ENCODE data around the gene OVAAL. TPM values are rescaled to one million over a fixed set of nuclear protein-coding genes. Genes with fewer than 3 reads are reported as not detected.

The OVAAL gene
- total RNA-seq, 2 experiments from 2014 or later = not detected

DNA sequence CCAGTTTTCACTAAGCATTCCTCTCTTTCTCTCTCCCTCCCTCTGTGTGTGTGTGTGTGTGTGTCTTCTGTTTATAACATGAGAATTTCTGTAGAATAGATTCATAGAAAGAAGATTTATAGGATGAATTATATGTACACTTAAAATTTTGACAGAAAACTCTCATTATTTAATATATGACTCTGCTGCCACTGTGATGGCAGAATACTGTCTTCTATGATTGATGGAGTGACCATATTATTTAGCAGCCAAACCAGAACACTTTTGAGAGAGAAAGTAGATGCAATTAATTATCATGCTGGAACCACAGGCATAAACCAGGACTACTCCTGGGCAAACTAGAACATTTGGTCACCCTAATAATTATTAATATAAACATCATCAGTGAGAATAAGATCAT is 38.8 kb downstream of the OVAAL start:
- DNase-seq (no peak), ATAC-seq (no peak)
- POLR2A ChIA-PET = no interaction called here
- TF ChIP-seq, protein P1, sequence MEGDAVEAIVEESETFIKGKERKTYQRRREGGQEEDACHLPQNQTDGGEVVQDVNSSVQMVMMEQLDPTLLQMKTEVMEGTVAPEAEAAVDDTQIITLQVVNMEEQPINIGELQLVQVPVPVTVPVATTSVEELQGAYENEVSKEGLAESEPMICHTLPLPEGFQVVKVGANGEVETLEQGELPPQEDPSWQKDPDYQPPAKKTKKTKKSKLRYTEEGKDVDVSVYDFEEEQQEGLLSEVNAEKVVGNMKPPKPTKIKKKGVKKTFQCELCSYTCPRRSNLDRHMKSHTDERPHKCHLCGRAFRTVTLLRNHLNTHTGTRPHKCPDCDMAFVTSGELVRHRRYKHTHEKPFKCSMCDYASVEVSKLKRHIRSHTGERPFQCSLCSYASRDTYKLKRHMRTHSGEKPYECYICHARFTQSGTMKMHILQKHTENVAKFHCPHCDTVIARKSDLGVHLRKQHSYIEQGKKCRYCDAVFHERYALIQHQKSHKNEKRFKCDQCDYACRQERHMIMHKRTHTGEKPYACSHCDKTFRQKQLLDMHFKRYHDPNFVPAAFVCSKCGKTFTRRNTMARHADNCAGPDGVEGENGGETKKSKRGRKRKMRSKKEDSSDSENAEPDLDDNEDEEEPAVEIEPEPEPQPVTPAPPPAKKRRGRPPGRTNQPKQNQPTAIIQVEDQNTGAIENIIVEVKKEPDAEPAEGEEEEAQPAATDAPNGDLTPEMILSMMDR (IDR thresholded peaks at IDR 0.05) = no peak
- CTCF ChIA-PET = no interaction called here
- Mint-ChIP-seq H3K9me3 (no peaks in the 10 kb centered on the region), H3K27ac (no peak overlapping the region), H3K4me3 (no peak overlapping the region), H3K27me3 (peaks cover 5% of the 10 kb centered on the region), H3K4me1 (ENCODE audit: low read depth) (no peaks in the 10 kb centered on the region), H3K36me3 (ENCODE audit: low read depth) (no peaks in the 10 kb centered on the region)
- intact Hi-C loops (cut with micrococcal nuclease) = no loop called here

DNA sequence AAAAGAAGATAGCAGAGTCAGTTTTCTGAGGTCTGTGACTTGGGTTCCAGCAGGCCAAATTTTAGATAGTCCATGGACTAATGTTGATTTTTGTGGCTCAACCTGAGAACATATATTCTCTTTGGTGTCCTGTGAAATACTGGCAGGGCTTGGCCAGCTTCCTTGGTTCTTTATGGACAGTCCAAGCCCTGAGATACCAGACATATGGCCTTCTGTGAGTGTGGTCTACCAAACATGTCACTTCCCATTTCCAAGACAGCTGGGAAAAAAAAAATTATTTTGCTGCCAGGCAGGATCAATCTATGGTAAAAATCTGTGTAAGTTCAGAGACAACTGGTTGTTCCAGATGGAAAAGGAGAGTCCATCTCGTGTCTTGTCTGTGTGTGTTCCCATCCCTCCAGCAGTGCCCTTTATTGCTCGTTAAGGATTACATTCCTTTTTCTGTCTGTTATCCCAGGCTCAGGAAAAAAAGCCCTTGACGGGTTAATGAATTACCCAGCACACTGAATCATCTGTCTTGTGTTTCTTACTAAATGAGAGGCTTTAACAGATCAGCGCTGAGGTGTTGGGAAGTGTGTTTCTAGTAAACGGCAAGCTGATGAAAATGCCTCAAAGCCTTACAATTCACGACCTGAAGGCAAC is 39.7 kb downstream of the OVAAL start:
- H3K36me3 Mint-ChIP-seq (ENCODE audit: low read depth) = no peaks in the 10 kb centered on the region
- POLR2A ChIA-PET = no interaction called here
- CTCF ChIA-PET = no interaction called here
- DNase-seq = no peak
- intact Hi-C loops (cut with micrococcal nuclease) = no loop called here
- no peaks in the 10 kb centered on the region for H3K4me1 Mint-ChIP-seq (ENCODE audit: low read depth)
- H3K27me3 Mint-ChIP-seq = peaks cover 5% of the 10 kb centered on the region
- TF ChIP-seq, protein P1 (IDR thresholded peaks at IDR 0.05) = no peak
- no peak for ATAC-seq
- no peak overlapping the region for H3K27ac Mint-ChIP-seq
- no peak overlapping the region for H3K4me3 Mint-ChIP-seq
- no peaks in the 10 kb centered on the region for H3K9me3 Mint-ChIP-seq

DNA sequence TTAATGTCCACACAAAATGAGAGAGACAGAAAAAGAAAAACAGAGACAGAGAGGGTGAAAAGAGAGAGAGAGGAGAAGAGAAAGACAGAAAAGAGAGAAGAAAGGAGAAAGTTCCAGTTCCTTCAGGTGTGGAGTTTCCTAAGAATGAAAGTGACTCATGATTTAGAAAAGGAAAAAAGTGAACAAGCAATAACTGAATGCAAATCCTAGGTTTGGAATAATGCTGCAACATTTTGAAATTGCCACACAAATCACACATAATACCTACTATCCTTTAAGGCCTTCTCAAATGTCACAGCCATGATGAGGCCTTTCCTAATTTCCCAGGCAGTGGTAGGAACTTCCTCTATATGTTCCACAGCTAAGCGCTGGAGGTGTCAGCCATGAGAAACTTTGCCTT is 41.6 kb downstream of the OVAAL start:
- H3K27me3 Mint-ChIP-seq = peaks cover 3% of the 10 kb centered on the region
- TF ChIP-seq, protein P1 (IDR thresholded peaks at IDR 0.05) = no peak
- no peak overlapping the region for H3K27ac Mint-ChIP-seq
- no peak overlapping the region for H3K4me3 Mint-ChIP-seq
- intact Hi-C loops (cut with micrococcal nuclease) = no loop called here
- CTCF ChIA-PET = no interaction called here
- POLR2A ChIA-PET = no interaction called here
- no peaks in the 10 kb centered on the region for H3K9me3 Mint-ChIP-seq
- DNase-seq = no peak
- H3K36me3 Mint-ChIP-seq (ENCODE audit: low read depth) = no peaks in the 10 kb centered on the region
- no peak for ATAC-seq
- H3K4me1 Mint-ChIP-seq (ENCODE audit: low read depth) = no peaks in the 10 kb centered on the region

DNA sequence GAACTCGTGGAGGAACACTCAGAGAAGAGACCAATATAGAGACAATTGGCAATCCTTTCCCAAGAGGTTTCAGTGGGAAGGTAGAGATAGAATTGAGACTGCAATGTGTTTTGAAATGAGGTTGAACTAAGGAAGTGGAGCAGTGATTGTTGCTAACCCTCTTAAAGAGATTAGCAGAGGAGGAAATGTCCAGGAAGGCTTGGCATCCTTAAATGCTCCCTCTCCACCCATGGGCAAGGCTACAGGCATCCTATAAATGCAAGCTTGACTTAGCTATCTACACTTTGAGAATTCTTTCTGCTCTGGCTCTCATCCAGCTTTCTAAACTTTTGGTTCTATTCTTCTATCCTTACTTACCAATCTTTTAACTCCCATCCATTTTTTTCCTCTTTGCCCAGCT is 42.7 kb downstream of the OVAAL start:
- Mint-ChIP-seq H3K27ac (no peak overlapping the region), H3K9me3 (no peaks in the 10 kb centered on the region), H3K36me3 (ENCODE audit: low read depth) (no peaks in the 10 kb centered on the region), H3K27me3 (peaks cover 2% of the 10 kb centered on the region), H3K4me1 (ENCODE audit: low read depth) (no peaks in the 10 kb centered on the region), H3K4me3 (no peak overlapping the region)
- TF ChIP-seq, protein P1 (IDR thresholded peaks at IDR 0.05) = no peak
- POLR2A ChIA-PET = interaction anchor here (0.7 kb wide), 1 partner anchor 940 kb away, joined by 3 read pairs; no protein-coding TSS in a partner anchor
- CTCF ChIA-PET = no interaction called here
- DNase-seq (no peak), ATAC-seq (no peak)
- intact Hi-C loops (cut with micrococcal nuclease) = no loop called here

DNA sequence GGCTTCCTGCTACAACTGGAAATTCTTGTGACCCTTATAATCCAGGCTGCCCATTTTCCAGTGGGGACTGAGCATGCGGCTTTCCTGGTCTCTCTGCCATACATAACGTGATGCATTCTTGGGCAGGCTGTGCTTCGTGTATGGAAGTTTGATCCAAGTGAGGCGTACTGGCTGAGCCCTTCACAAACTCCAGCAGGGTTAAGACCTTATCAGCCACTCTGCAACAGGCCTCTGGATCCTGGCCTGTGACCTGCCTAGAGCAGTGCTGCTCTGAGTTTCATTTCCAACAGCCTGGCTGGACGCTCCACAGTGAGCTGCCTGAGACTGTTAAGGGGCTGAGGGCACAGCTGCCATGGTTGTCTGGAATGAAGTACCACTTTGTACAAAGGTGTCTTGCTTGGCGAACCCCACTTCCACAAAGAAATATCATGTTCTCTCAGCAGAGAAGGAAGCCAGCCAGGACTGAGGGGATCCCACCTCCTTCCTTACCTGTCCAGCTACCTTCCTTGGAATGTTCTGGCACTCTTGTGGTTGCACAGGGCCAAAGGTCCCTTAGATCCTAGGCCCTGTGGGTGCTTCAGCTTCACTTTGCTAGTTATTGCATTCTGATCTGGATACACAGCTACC is 44.6 kb downstream of the OVAAL start:
- Mint-ChIP-seq H3K4me3 (no peak overlapping the region), H3K27ac (no peak overlapping the region), H3K9me3 (no peaks in the 10 kb centered on the region), H3K36me3 (ENCODE audit: low read depth) (no peaks in the 10 kb centered on the region), H3K27me3 (no peaks in the 10 kb centered on the region), H3K4me1 (ENCODE audit: low read depth) (no peaks in the 10 kb centered on the region)
- intact Hi-C loops (cut with micrococcal nuclease) = no loop called here
- CTCF ChIA-PET = no interaction called here
- POLR2A ChIA-PET = no interaction called here
- TF ChIP-seq, protein P1 (IDR thresholded peaks at IDR 0.05) = no peak
- no peak for DNase-seq
- no peak for ATAC-seq

All from activated CD8-positive, alpha-beta T cell treated with anti-CD3 and anti-CD28 coated beads for 36 hours (primary cell).